GM12801 (cell line): ENCODE measurements around the gene KRT8.

ENCODE experiments used
- CTCF ChIP-seq: IDR thresholded peaks from one replicate; pipeline ENCODE4 v1.5.1; 2011; ENCODE audit warnings: control low read depth; ENCODE audit not compliant: insufficient read length; ENCODE audit errors: extremely low read depth

The KRT8 gene

GRCh38 chr12:52906191-52906601, 1.3 kb upstream of the KRT8 start:
- TF ChIP-seq CTCF: no peak

GRCh38 chr12:52903855-52904508, 894 bp downstream of the KRT8 start:
- TF ChIP-seq CTCF: no peak

- no peak for TF ChIP-seq CTCF
Observed at GRCh38 chr12:52903285-52903854, 1.5 kb downstream of the KRT8 start.

- no peak for TF ChIP-seq CTCF
Observed at GRCh38 chr12:52901715-52902541, 2.9 kb downstream of the KRT8 start.

GRCh38 chr12:52900896-52901714, 3.8 kb downstream of the KRT8 start:
- TF ChIP-seq CTCF: no peak

- no peak for TF ChIP-seq CTCF
Observed at GRCh38 chr12:52900166-52900895, 4.5 kb downstream of the KRT8 start.
